Germinal center (tissue), 1 donor: Measurements from ENCODE around the gene SSC5D.

ENCODE experiments used
- DNase-seq: peaks from one replicate; pipeline ENCODE4 v3.0.0; 2012; ENCODE audit warnings: mixed read lengths, low spot score

SSC5D gene

GRCh38 chr19:55455576-55456235 lies 32.5 kb upstream of the SSC5D start:
- no peak for DNase-seq

- DNase-seq = no peak
These were observed 31.9 kb upstream of the SSC5D start for GRCh38 chr19:55456347-55456746.

- DNase-seq = no peak
These were observed 30.4 kb upstream of the SSC5D start for GRCh38 chr19:55457683-55458457.

- DNase-seq = no peak
These were observed 28.7 kb upstream of the SSC5D start for GRCh38 chr19:55459551-55459949.

GRCh38 chr19:55459950-55460657 lies 28.1 kb upstream of the SSC5D start:
- no peak for DNase-seq

GRCh38 chr19:55460670-55461258 lies 27.5 kb upstream of the SSC5D start:
- peak; percentile 64 for DNase-seq

- peak; percentile 99 for DNase-seq
These were observed 26.8 kb upstream of the SSC5D start, which contains the start of gene ISOC2 for GRCh38 chr19:55461259-55461973. Gene ISOC2, minus strand, starts transcription at chr19:55461642. Its CDS starts 5,156 bp downstream, at chr19:55456486.

GRCh38 chr19:55461974-55462626 lies 26.1 kb upstream of the SSC5D start:
- no peak for DNase-seq

- no peak for DNase-seq
These were observed 25.5 kb upstream of the SSC5D start for GRCh38 chr19:55462722-55463121.

- DNase-seq = no peak
These were observed 24.6 kb upstream of the SSC5D start for GRCh38 chr19:55463583-55464031.

- DNase-seq = no peak
These were observed 24.1 kb upstream of the SSC5D start for GRCh38 chr19:55464039-55464661.

GRCh38 chr19:55464662-55465054 lies 23.6 kb upstream of the SSC5D start, which contains the start of gene C19orf85:
Gene C19orf85, minus strand, starts transcription at chr19:55464751. Its CDS starts 197 bp downstream, at chr19:55464554.
- DNase-seq = no peak

GRCh38 chr19:55465460-55466240 lies 22.6 kb upstream of the SSC5D start:
- DNase-seq = no peak

GRCh38 chr19:55466241-55466614 lies 22.0 kb upstream of the SSC5D start:
- DNase-seq = no peak

- peak; percentile 81 for DNase-seq
These were observed 20.8 kb upstream of the SSC5D start for GRCh38 chr19:55467236-55468053.

GRCh38 chr19:55468054-55468393 lies 20.2 kb upstream of the SSC5D start:
- no peak for DNase-seq

GRCh38 chr19:55471266-55471665 lies 17.0 kb upstream of the SSC5D start:
- no peak for DNase-seq

- DNase-seq = no peak
These were observed 15.8 kb upstream of the SSC5D start for GRCh38 chr19:55472463-55472862.
